T-helper 1 cell treated with Interleukin-12 subunit alpha and Interleukin-12 subunit beta and Interleukin-4 antibody, amounts not matched to agents 30 μg/mL and 1 μg/mL, for 36 hours (primary cell): ENCODE results near the gene PCYT1A.
"Not testable (repeated sequence)": the region's sequence is repeated elsewhere in the genome, so short reads cannot be mapped to it uniquely, and the experiment has no call there.

Source experiments
- H3K27ac Mint-ChIP-seq: one replicate; pipeline ENCODE4 v1.8.0; 2021; ENCODE audit warnings: mild to moderate bottlenecking, mixed read lengths
- H3K27me3 Mint-ChIP-seq: one replicate; pipeline ENCODE4 v1.8.0; 2021; ENCODE audit warnings: low read depth, mixed read lengths
- H3K36me3 Mint-ChIP-seq: one replicate; pipeline ENCODE4 v1.8.0; 2021; ENCODE audit warnings: low read depth, mixed read lengths
- H3K4me1 Mint-ChIP-seq: one replicate; pipeline ENCODE4 v1.8.0; 2021; ENCODE audit warnings: low read depth, mixed read lengths
- H3K4me3 Mint-ChIP-seq: one replicate; pipeline ENCODE4 v1.8.0; 2021; ENCODE audit warnings: mild to moderate bottlenecking, moderate library complexity, mixed read lengths
- H3K9me3 Mint-ChIP-seq: one replicate; pipeline ENCODE4 v1.8.0; 2021; ENCODE audit warnings: mixed read lengths

PCYT1A gene

DNA sequence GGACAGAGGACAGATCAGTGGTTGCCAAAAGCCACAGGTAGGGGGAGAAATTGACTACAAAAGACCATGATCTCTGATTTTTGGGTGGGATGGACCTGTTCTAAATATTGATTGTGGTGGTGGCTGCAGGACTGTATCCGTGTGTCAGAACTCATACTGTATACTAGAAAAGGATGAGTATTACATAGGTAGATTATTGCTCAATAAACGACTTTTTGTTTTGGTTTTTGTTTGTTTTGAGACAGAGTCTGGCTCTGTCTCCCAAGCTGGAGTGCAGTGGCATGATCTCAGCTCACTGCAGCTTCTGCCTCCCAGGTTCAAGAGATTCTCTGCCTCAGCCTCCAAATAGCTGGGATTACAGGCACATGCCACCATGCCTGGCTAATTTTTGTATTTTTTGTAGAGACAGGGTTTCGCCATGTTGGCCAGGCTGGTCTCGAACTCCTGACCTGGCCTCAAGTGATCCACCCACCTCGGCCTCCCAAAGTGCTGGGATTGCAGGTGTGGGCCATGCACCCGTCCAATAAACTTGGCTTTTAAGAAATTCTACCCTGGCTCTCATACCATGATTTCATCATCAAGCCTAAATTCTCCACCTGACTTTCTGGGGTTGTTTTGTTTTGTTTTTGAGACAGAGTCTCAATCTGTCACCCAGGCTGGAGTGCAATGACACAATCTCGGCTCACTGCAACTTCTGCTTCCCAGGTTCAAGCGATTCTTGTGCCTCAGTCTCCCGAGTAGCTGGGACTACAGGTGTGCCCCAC lies 81.9 kb downstream of the PCYT1A start:
- H3K9me3 Mint-ChIP-seq, H3K36me3 Mint-ChIP-seq, H3K4me3 Mint-ChIP-seq, H3K27ac Mint-ChIP-seq: not testable (repeated sequence)
- peaks cover 32% of the 10 kb centered on the region for H3K27me3 Mint-ChIP-seq
- H3K4me1 Mint-ChIP-seq, result peaks cover 18% of the 10 kb centered on the region

DNA sequence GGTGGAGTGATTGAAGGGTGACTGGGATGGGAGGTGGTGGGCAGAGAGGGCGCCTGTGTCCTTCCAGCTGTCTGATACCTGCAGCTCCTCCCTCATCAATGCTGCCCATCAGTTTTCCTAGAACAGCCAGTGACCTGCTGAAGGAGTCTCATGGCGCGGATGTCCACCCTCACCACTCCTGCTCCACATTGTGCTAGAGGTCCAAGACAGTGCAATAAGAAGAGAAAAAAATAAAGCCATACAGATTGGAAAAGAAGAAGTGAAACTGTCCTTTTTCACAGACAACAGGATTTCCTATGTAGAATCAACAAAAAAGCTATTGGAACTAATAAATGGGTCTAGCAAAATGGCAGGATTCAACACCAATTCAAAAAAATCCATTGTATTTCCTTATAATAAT lies 83.7 kb downstream of the PCYT1A start:
- Mint-ChIP-seq H3K4me1 (peaks cover 18% of the 10 kb centered on the region), H3K27me3 (peaks cover 25% of the 10 kb centered on the region), H3K27ac (no peak overlapping the region), H3K4me3 (no peak overlapping the region), H3K9me3 (no peaks in the 10 kb centered on the region), H3K36me3 (no peaks in the 10 kb centered on the region)

DNA sequence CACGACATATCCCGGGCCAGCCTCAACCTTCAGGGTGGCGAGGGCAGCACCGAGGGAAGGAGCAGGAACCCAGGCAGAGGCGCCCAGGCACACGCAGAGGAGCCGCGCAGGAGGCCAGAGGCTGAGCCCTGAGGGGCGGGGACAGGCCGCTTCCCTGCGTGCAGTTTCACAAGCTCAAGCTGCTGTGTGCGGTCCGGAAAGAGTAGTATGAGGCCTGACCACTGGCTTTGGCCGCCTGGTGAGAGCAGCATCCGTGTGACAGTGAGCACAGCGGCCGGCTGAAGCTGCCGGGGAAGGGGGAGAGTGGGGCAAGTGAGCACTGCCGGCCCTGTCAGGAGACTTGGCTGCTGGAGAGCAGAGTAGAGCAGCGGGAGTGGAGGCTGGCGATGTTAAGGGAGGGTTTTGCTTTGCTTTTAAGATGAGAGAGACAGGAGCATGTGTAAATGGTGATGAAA lies 85.0 kb downstream of the PCYT1A start:
- peaks cover 12% of the 10 kb centered on the region for H3K4me1 Mint-ChIP-seq
- H3K9me3 Mint-ChIP-seq, result no peaks in the 10 kb centered on the region
- H3K36me3 Mint-ChIP-seq, result no peaks in the 10 kb centered on the region
- no peak overlapping the region for H3K4me3 Mint-ChIP-seq
- peaks cover 25% of the 10 kb centered on the region for H3K27me3 Mint-ChIP-seq
- H3K27ac Mint-ChIP-seq, result no peak overlapping the region

DNA sequence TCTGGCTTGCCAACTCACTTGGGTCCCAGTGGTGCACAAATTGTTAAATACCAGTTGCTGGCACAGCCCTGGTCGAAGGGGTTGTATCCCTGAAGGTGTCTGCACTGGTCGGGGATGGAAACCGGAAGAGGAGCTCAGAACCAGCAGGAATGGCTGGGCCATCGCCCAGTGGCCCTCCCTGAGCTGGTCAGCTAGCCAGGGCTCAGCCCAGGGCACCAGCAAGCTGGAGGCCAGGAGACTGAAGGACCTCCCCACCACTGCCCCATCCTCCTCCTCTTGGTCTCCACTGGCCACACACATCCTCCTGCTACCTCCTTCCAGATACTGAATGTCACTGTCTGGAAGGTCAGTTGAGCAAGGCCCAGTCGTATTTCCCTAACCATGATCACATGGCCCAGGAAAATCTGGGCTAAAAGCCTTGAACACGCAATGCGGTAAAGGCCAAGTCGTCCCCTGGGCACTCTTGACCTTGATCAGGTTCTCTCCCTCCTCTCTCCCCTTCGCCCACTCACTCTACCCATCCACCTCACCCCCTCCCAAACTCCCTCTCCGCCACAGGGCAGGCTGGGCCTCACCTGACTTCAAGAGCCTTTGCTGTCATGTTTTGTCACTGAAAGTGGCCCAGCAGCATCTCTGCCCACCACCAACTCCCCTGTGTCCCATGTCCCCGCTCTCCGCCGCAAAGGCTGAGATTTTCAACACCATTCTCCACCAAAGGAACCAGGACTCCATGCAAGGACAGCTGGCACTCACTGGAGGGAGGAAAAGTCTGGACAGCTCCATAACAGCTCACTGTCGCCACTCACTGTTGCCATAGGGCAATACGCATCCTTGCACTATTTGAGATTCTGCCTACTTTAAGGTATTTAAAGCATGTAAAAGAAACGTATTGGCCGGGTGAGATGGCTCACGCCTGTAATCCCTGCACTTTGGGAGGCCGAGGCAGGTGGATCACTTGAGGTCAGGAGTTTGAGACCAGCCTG lies 88.5 kb downstream of the PCYT1A start:
- Mint-ChIP-seq H3K27me3 (peaks cover 10% of the 10 kb centered on the region), H3K4me1 (peaks cover 12% of the 10 kb centered on the region), H3K36me3 (no peaks in the 10 kb centered on the region), H3K4me3 (no peak overlapping the region), H3K9me3 (no peaks in the 10 kb centered on the region), H3K27ac (no peak overlapping the region)

DNA sequence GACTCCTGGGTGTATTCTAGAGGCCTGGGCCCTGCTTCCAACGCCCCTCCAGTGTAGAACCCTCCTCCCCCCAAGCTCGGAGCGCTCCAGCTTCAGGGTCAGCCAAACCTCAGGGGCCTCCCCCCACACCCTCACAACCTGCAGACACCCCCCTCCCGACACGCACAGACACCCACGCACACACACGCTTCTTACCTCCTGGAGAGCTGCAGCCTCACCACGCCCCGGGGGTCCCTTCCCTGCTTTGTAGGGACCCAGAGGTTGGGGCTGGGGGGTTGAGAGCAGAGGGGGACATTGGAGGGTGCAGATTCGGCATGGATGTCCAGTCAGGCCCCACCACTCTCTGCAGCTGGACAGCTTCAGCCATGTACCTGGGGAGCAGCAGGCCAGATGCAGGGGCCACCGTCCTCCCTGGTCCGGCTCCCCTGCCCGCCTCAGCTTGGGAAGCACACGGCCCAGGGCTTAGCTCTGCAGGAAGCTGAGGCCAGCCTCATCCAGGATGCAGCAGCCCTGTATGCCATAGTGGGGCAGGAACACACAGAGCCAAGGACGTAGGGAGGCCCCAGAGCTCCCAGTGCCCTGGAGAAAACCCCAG lies 89.3 kb downstream of the PCYT1A start:
- no peaks in the 10 kb centered on the region for H3K36me3 Mint-ChIP-seq
- peaks cover 13% of the 10 kb centered on the region for H3K4me1 Mint-ChIP-seq
- no peaks in the 10 kb centered on the region for H3K9me3 Mint-ChIP-seq
- peaks cover under 1% of the 10 kb centered on the region for H3K27me3 Mint-ChIP-seq
- H3K4me3 Mint-ChIP-seq, result no peak overlapping the region
- H3K27ac Mint-ChIP-seq, result no peak overlapping the region

DNA sequence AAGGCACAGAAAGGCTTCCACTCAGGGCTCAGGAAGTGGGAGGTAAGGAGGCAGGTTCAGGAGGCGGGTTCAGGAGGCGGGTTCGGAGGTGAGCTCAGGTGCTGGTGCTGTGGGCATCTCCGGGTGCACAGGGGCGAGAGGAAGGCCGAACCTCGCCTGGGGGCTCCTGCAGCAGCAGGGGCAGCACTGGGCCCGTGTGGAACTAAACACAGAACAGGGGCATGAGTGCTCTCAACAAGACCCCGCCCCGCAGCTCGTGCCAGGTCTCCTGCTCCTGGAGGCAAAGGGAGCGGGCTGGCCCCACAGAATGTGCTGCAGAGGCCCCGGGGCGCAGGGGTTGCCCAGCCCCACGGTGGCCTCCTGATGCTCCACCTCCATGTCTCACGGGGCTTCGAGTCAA lies 90.0 kb downstream of the PCYT1A start:
- no peaks in the 10 kb centered on the region for H3K27me3 Mint-ChIP-seq
- H3K4me3 Mint-ChIP-seq, result no peak overlapping the region
- no peak overlapping the region for H3K27ac Mint-ChIP-seq
- H3K9me3 Mint-ChIP-seq, result no peaks in the 10 kb centered on the region
- H3K36me3 Mint-ChIP-seq, result no peaks in the 10 kb centered on the region
- H3K4me1 Mint-ChIP-seq, result peaks cover 18% of the 10 kb centered on the region

DNA sequence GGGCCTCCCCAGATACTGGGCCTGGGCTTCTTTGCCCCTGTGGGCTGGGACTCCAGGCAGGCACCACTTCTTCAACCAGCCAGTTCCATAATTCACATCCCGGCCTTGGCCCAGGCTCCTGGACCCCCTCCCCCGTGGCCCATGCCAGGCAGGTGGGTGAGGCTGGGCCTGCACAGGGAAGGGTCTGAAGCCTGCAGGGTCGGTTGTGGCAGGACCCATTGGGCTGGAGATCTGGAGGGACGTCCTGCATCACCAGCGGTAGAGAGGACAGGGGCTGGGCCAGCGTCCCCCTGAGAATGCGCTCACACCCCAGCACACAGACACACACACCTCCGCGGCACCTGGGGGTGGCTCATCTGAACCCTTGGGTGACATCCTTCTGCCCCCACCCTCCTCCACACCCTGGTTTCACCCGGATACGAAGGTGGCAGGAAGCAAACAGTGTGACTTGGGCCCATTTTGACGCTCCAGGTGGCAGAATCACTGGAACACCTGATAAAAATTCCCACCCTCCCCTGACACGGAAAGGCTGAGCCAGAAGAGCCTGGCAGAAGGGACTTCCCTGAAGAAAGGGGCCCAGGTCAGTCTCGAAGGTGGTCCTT lies 91.8 kb downstream of the PCYT1A start:
- Mint-ChIP-seq H3K27me3 (no peaks in the 10 kb centered on the region), H3K36me3 (no peaks in the 10 kb centered on the region), H3K4me1 (peaks cover 28% of the 10 kb centered on the region), H3K27ac (no peak overlapping the region), H3K4me3 (no peak overlapping the region), H3K9me3 (no peaks in the 10 kb centered on the region)

DNA sequence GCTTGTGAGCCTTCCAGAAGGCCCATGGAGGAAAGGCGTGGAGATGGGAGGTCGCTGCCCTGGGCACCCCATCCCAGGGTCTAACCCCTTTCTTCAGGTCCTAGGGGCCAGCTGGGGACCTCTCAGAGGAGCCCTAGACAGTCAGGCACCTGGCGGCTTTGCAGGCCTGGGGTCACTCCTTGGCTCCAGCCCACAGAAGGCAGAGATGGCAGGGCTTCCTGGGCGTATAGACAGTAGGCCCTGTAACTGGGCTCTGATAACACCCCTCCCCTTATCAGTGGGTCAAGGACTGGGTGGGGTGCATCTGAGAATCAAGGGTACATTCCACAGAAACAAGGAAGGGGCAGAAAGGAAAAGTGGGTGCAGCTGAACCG lies 93.0 kb downstream of the PCYT1A start:
- H3K9me3 Mint-ChIP-seq, result no peaks in the 10 kb centered on the region
- H3K4me3 Mint-ChIP-seq, result no peak overlapping the region
- no peaks in the 10 kb centered on the region for H3K36me3 Mint-ChIP-seq
- peak overlapping the region; percentile 71 for H3K27ac Mint-ChIP-seq
- H3K27me3 Mint-ChIP-seq, result no peaks in the 10 kb centered on the region
- H3K4me1 Mint-ChIP-seq, result peaks cover 29% of the 10 kb centered on the region

DNA sequence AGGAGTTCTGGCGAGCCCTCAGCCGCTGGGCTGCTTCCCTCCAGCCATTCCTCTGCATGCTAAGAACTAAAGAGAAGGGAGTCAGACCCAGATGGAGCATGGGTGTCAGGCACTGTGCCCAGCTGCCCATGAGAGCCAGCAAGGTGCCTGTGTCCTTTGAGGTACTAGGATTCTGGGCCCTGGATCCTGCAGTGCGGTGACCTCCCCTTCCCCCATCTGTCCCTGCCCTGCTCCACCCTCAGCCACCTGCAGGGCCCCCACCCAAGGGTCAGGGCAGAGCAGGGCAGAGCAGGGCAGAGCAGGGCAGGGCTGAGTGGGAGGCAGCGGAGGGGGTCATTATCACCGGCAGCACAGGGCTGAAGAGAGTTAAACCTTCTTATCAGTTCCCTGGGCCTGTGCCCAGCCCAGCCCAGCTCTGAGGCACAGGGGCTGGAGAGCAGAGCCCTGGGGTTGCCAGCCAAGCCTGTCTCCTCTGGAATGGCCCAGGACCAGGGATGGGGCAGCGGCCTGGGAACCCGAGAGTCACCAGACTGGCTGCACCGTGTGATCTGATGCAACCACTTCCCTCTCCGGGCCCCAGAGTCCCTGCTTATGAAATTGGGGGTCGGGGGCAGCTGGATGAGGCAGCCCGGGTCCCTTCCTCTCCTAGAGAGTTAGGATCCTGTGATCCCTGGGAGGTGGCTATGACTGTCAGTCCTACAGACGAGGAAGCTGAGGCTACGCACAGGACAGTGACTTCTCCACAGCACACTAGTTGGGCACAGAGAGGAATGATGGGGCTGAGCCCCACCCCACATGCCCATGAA lies 93.6 kb downstream of the PCYT1A start:
- no peaks in the 10 kb centered on the region for H3K9me3 Mint-ChIP-seq
- no peaks in the 10 kb centered on the region for H3K27me3 Mint-ChIP-seq
- no peaks in the 10 kb centered on the region for H3K36me3 Mint-ChIP-seq
- no peak overlapping the region for H3K4me3 Mint-ChIP-seq
- H3K27ac Mint-ChIP-seq, result peak overlapping the region; percentile 98
- peaks cover 31% of the 10 kb centered on the region for H3K4me1 Mint-ChIP-seq

DNA sequence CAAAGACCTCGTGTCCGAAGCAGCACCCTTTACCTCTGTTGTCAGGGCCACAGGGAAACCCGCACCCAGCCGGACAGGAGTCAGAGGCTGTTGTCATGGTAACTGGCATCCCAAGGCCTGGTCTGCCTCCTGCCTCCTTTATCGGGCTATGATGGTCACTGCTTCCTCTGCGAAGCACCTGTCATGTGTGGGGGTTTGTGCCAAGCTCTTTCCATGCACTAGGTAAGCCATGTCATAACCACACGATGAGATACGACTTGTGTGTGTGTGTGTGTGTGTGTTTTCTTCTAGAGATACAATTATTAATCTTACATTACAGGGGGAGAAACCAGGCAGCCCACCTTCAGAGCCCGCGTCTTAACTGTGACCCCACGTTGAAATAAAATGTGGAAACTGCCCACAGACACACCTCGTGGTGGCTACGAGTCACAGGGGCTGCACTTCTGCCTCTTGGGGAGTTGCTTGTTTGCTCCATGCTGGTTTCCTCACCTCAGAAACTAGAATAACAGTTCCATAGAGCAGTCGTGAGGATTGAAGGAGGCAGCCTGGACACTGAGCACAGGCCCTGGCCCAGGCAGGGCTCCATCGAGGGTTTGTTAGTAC lies 94.3 kb downstream of the PCYT1A start:
- Mint-ChIP-seq H3K27me3 (no peaks in the 10 kb centered on the region), H3K9me3 (no peaks in the 10 kb centered on the region), H3K36me3 (no peaks in the 10 kb centered on the region), H3K4me3 (peak overlapping the region; percentile 42), H3K4me1 (peaks cover 33% of the 10 kb centered on the region), H3K27ac (peak overlapping the region; percentile 98)

DNA sequence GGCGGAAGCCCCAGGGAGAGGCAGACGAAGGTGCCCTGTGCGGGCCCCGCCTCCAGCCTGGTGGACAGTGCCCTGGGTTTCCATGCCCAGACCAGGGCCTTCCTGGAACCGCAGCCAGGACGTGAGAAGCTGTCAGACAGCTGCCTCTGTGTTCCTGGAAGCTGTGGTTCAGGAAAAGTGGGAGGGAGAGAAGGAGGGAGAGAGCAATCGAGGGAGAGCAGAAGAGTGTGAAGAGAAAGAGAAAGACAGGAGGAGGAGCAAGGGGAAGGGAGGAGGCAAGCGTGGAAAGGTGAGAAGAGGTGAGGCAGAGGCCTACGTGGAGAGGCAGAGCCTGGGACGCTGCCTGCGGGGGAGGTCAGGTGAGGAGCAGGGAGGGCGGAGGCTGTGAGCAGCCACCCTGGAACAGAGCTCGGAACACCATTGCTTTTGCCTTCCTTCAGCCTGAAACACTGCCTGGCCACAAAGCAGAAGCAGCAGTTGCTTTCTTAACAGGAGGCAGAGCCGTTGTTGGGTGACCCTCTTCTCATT lies 94.9 kb downstream of the PCYT1A start:
- Mint-ChIP-seq H3K4me1 (peaks cover 35% of the 10 kb centered on the region), H3K27me3 (no peaks in the 10 kb centered on the region), H3K4me3 (peak overlapping the region; percentile 67), H3K27ac (peak overlapping the region; percentile 98), H3K9me3 (no peaks in the 10 kb centered on the region), H3K36me3 (no peaks in the 10 kb centered on the region)

DNA sequence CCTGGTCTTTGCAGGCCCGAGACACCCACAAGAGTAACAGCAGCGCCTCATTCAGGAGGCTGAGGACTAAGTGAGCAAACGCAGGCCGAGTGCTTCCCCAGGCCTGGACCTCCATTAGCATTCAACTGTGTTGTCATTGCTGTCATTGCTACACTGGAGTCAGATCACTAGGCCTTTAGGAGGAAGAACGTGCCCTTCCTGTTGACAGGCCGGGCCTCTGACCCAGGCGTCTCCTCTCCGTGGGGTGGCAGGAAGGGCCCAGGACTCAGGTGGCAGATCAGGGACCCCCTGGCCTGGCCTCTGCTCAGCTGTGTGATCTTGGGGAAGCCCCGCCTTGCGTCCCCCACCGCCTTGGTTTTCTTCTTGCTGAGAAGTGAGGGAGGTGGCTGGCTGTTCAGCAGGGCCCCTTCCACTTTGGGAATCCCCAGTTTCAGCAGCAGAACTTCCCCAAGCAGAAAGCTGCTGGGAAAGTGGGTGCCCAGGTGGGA lies 95.4 kb downstream of the PCYT1A start:
- no peaks in the 10 kb centered on the region for H3K27me3 Mint-ChIP-seq
- no peaks in the 10 kb centered on the region for H3K36me3 Mint-ChIP-seq
- H3K27ac Mint-ChIP-seq, result peak overlapping the region; percentile 98
- H3K4me3 Mint-ChIP-seq, result peak overlapping the region; percentile 67
- H3K9me3 Mint-ChIP-seq, result no peaks in the 10 kb centered on the region
- H3K4me1 Mint-ChIP-seq, result peaks cover 37% of the 10 kb centered on the region
